Measurements from ENCODE around the gene PLEKHH2. TPM values are rescaled to one million over a fixed set of nuclear protein-coding genes. Genes with fewer than 3 reads are reported as not detected.
"Not testable (repeated sequence)": the region's sequence is repeated elsewhere in the genome, so short reads cannot be mapped to it uniquely, and the experiment has no call there.

Gene PLEKHH2
- polyA plus RNA-seq, 3 donors = not detected

DNA sequence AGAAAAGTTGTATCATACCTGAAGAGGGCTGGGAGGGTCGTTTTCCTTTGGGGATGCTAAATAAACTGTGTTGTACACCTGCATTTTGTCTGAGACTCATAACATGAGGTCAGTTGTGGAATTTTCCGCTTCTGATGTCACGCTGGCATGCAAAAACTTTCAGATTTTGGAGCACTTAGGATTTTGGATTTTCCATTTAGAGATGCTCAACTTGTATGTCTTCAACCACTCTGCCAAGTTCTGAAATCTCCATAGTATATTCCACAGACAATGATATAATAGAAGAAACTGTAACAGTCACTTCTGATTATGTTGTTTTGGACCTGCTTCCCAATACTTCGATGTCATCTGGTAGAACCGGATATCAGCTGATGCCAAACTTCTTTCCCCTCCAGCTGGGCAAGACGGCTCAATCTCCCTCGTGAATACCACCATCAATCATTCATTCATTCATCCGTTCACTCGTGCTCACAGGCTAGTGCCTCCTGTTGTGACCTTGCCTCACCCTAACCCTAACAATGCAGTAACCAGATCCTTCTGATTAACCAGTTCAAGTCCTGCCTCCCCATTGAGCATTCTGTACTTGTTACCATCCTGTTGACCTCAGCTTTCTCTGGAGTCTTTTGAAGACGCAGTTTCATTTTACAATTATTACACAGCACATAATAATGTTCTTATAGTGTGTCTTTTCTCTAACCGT, 5.3 kb upstream of the PLEKHH2 start:
- Mint-ChIP-seq H3K36me3 (peaks cover 0 to 3% of the 10 kb centered on the region in 2 donors), H3K27ac (no peak overlapping the region), H3K4me1 (peaks cover 5% of the 10 kb centered on the region), H3K9me3 (peaks cover 0 to 8% (median 5%) of the 10 kb centered on the region in 7 donors), H3K27me3 (ENCODE audit: low read depth in 3 of 3) (peaks cover 36 to 51% (median 47%) of the 10 kb centered on the region in 3 donors), H3K4me3 (no peak overlapping the region)
- no peak for DNase-seq
- Histone ChIP-seq H3K36me3 (replicated peaks in 1 of 2; ENCODE audit: control insufficient read depth in 1 of 2, insufficient read depth in 2 of 2, low read length in 2 of 2) (no peaks in the 10 kb centered on the region), H2AFZ (ENCODE audit: insufficient read depth, low read depth, low read length, poor library complexity, severe bottlenecking) (no peak overlapping the region), H3K4me3 (replicated peaks in 1 of 3; ENCODE audit: low read depth in 2 of 3, low read length in 3 of 3) (no peak overlapping the region), H3K4me1 (ENCODE audit: control insufficient read depth in 1 of 2, insufficient read depth in 2 of 2, low read length in 2 of 2) (peaks cover 3% of the 10 kb centered on the region in 2 donors), H3K27ac (ENCODE audit: low read depth in 1 of 2, low read length in 2 of 2) (no peak overlapping the region), H4K20me1 (ENCODE audit: insufficient read depth, low read length) (no peaks in the 10 kb centered on the region), H3K4me2 (replicated peaks; ENCODE audit: extremely low read depth, low read length, poor library complexity, severe bottlenecking) (no peak overlapping the region), H3K27me3 (ENCODE audit: control insufficient read depth in 2 of 2, insufficient read depth in 2 of 2, low read length in 2 of 2) (peaks cover 32 to 44% of the 10 kb centered on the region in 2 donors), H3K9ac (ENCODE audit: insufficient read depth, low read length, poor library complexity, severe bottlenecking) (no peak overlapping the region), H3K9me3 (replicated peaks in 1 of 2; ENCODE audit: control insufficient read depth in 1 of 2, insufficient read depth in 1 of 2, low read length in 2 of 2) (peaks cover 0 to 1% of the 10 kb centered on the region in 2 donors), H3K79me2 (ENCODE audit: insufficient read depth, low read length) (no peaks in the 10 kb centered on the region)
- 76% methylated on average over 7 of the region's 11 CpGs for WGBS (ENCODE audit: insufficient coverage)
- TF ChIP-seq, protein P1, sequence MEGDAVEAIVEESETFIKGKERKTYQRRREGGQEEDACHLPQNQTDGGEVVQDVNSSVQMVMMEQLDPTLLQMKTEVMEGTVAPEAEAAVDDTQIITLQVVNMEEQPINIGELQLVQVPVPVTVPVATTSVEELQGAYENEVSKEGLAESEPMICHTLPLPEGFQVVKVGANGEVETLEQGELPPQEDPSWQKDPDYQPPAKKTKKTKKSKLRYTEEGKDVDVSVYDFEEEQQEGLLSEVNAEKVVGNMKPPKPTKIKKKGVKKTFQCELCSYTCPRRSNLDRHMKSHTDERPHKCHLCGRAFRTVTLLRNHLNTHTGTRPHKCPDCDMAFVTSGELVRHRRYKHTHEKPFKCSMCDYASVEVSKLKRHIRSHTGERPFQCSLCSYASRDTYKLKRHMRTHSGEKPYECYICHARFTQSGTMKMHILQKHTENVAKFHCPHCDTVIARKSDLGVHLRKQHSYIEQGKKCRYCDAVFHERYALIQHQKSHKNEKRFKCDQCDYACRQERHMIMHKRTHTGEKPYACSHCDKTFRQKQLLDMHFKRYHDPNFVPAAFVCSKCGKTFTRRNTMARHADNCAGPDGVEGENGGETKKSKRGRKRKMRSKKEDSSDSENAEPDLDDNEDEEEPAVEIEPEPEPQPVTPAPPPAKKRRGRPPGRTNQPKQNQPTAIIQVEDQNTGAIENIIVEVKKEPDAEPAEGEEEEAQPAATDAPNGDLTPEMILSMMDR (IDR thresholded peaks at IDR 0.05) = no peak
- intact Hi-C loops (cut with micrococcal nuclease) = no loop called here

GRCh38 chr2:43634604-43635306, 2.3 kb upstream of the PLEKHH2 start:
- no CpG with 5 or more reads among the region's 6 CpGs for WGBS (ENCODE audit: insufficient coverage)
- Mint-ChIP-seq H3K27me3 (ENCODE audit: low read depth in 3 of 3) (peaks cover 53 to 75% (median 61%) of the 10 kb centered on the region in 3 donors), H3K4me3 (peak overlapping the region in 1 of 2 donors; percentile 76), H3K27ac (no peak overlapping the region), H3K9me3 (peaks cover 2 to 16% (median 11%) of the 10 kb centered on the region in 7 donors), H3K4me1 (peaks cover 16% of the 10 kb centered on the region), H3K36me3 (peaks cover 0 to 6% of the 10 kb centered on the region in 2 donors)
- Histone ChIP-seq H3K27ac (ENCODE audit: low read depth in 1 of 2, low read length in 2 of 2) (no peak overlapping the region), H3K9me3 (replicated peaks in 1 of 2; ENCODE audit: control insufficient read depth in 1 of 2, insufficient read depth in 1 of 2, low read length in 2 of 2) (peaks cover 4 to 9% of the 10 kb centered on the region in 2 donors), H3K4me2 (replicated peaks; ENCODE audit: extremely low read depth, low read length, poor library complexity, severe bottlenecking) (no peak overlapping the region), H3K79me2 (ENCODE audit: insufficient read depth, low read length) (no peaks in the 10 kb centered on the region), H3K4me3 (replicated peaks in 1 of 3; ENCODE audit: low read depth in 2 of 3, low read length in 3 of 3) (no peak overlapping the region), H4K20me1 (ENCODE audit: insufficient read depth, low read length) (no peaks in the 10 kb centered on the region), H3K4me1 (ENCODE audit: control insufficient read depth in 1 of 2, insufficient read depth in 2 of 2, low read length in 2 of 2) (peaks cover 17 to 19% of the 10 kb centered on the region in 2 donors), H3K27me3 (ENCODE audit: control insufficient read depth in 2 of 2, insufficient read depth in 2 of 2, low read length in 2 of 2) (peaks cover 41 to 69% of the 10 kb centered on the region in 2 donors), H3K9ac (ENCODE audit: insufficient read depth, low read length, poor library complexity, severe bottlenecking) (no peak overlapping the region), H2AFZ (ENCODE audit: insufficient read depth, low read depth, low read length, poor library complexity, severe bottlenecking) (no peak overlapping the region), H3K36me3 (replicated peaks in 1 of 2; ENCODE audit: control insufficient read depth in 1 of 2, insufficient read depth in 2 of 2, low read length in 2 of 2) (no peaks in the 10 kb centered on the region)
- TF ChIP-seq, protein P1 (IDR thresholded peaks at IDR 0.05) = no peak
- DNase-seq = no peak
- intact Hi-C loops (cut with micrococcal nuclease) = no loop called here

- H3K36me3 ChIP-seq (replicated peaks in 1 of 2; ENCODE audit: control insufficient read depth in 1 of 2, insufficient read depth in 2 of 2, low read length in 2 of 2); H3K36me3 Mint-ChIP-seq; H3K79me2 ChIP-seq (ENCODE audit: insufficient read depth, low read length); H2AFZ ChIP-seq (ENCODE audit: insufficient read depth, low read depth, low read length, poor library complexity, severe bottlenecking); H4K20me1 ChIP-seq (ENCODE audit: insufficient read depth, low read length); H3K27ac ChIP-seq (ENCODE audit: low read depth in 1 of 2, low read length in 2 of 2); intact Hi-C loops (cut with micrococcal nuclease); H3K4me2 ChIP-seq (replicated peaks; ENCODE audit: extremely low read depth, low read length, poor library complexity, severe bottlenecking); H3K27ac Mint-ChIP-seq; H3K9ac ChIP-seq (ENCODE audit: insufficient read depth, low read length, poor library complexity, severe bottlenecking); H3K9me3 ChIP-seq (replicated peaks in 1 of 2; ENCODE audit: control insufficient read depth in 1 of 2, insufficient read depth in 1 of 2, low read length in 2 of 2); DNase-seq; H3K4me3 ChIP-seq (replicated peaks in 1 of 3; ENCODE audit: low read depth in 2 of 3, low read length in 3 of 3): not testable (repeated sequence)
- 94% methylated on average over 8 of the region's 12 CpGs for whole genome bisulfite sequencing (ENCODE audit: insufficient coverage)
- Mint-ChIP-seq H3K27me3 (ENCODE audit: low read depth in 3 of 3) (peaks cover 52 to 71% (median 55%) of the 10 kb centered on the region in 3 donors), H3K4me1 (peaks cover 16% of the 10 kb centered on the region), H3K9me3 (peaks cover 2 to 18% (median 13%) of the 10 kb centered on the region in 7 donors), H3K4me3 (peak overlapping the region in 1 of 2 donors; percentile 90)
- H3K4me1 ChIP-seq (ENCODE audit: control insufficient read depth in 1 of 2, insufficient read depth in 2 of 2, low read length in 2 of 2) = peaks cover 17 to 19% of the 10 kb centered on the region in 2 donors
- H3K27me3 ChIP-seq (ENCODE audit: control insufficient read depth in 2 of 2, insufficient read depth in 2 of 2, low read length in 2 of 2) = peaks cover 41 to 69% of the 10 kb centered on the region in 2 donors
Observed at GRCh38 chr2:43636153-43636552, 907 bp upstream of the PLEKHH2 start.

All from CD14-positive monocyte (primary cell).